Sigmoid colon (tissue), 7 donors: Measurements from ENCODE around the gene INAFM1. TPM values are rescaled to one million over a fixed set of nuclear protein-coding genes. Genes with fewer than 3 reads are reported as not detected.
A peak's percentile ranks its signal among the peaks of the same experiment; 100 is the strongest.

Experiments used
- DNase-seq: peaks from one replicate; pipeline ENCODE4 v3.0.0-alpha.2; 2019
- H3K27ac ChIP-seq, 4 donors: fragments of 200-600 bp; sonication (generic); one replicate each; pipeline ENCODE4 v1.5.1; 2016 to 2019; ENCODE audit warnings: mild to moderate bottlenecking in 1 of 4
- H3K27me3 ChIP-seq, 3 donors: fragments of 200-600 bp; sonication (generic); one replicate each; pipeline ENCODE4 v1.5.1; 2019; ENCODE audit warnings: mild to moderate bottlenecking in 1 of 3
- H3K36me3 ChIP-seq, 4 donors: fragments of 200-600 bp; sonication (generic); one replicate each; pipeline ENCODE4 v1.5.1; 2016 to 2019
- H3K4me1 ChIP-seq, 4 donors: fragments of 200-600 bp; sonication (generic); one replicate each; pipeline ENCODE4 v1.5.1; 2017 to 2019
- H3K4me3 ChIP-seq, 4 donors: fragments of 200-600 bp; sonication (generic); one replicate each; pipeline ENCODE4 v1.5.1; 2017 to 2019; ENCODE audit warnings: mild to moderate bottlenecking in 2 of 4, moderate library complexity in 1 of 4
- H3K9me3 ChIP-seq, 4 donors: fragments of 200-600 bp in 3 of 4; sonication (generic) in 3 of 4; one replicate each; pipeline versions ENCODE4 v1.5.1 to v1.6.1; 2013 to 2019
- EP300 ChIP-seq, 4 donors: sonication (generic); formaldehyde crosslinking; IDR thresholded peaks; one replicate each; pipeline ENCODE4 v1.6.1; 2017; ENCODE audit warnings: antibody characterized with exemption in 4 of 4
- POLR2A ChIP-seq, 2 donors: fragments of 450-650 bp; IDR thresholded peaks; one replicate each; pipeline ENCODE4 v1.6.1; 2016; ENCODE audit warnings: antibody characterized with exemption in 2 of 2, mild to moderate bottlenecking in 2 of 2, moderate library complexity in 2 of 2
- POLR2AphosphoS5 ChIP-seq, 4 donors: sonication (generic); formaldehyde crosslinking; IDR thresholded peaks; one replicate each; pipeline ENCODE4 v1.6.1; 2017; ENCODE audit warnings: antibody characterized with exemption in 4 of 4
- whole genome bisulfite sequencing, 2 donors: extraction: QIAGEN DNeasy Blood & Tissue Kit; methylation state at CpG; one replicate each; pipeline ENCODE4 v1.1.7; 2013; 5-methylcytosine and 5-hydroxymethylcytosine counted together
- intact Hi-C: fragments of 100-400 bp; cut with DNase I; formaldehyde crosslinking; loops from one replicate; pipeline ENCODE4 v1.15.1; 2023
- polyA plus RNA-seq, 3 donors: library from polyadenylated mRNA; stranded (reverse); fragments of 200-250 nt; gene quantifications; one replicate each; pipeline ENCODE4 v1.2.3, GENCODE V29; 2013
- small RNA-seq, 3 donors: library from RNA; depleted of rRNA; stranded (forward); fragments of <200 nt; gene quantifications; one replicate each; pipeline ENCODE3, GENCODE V24; 2016
- total RNA-seq, 4 donors: library from RNA; depleted of rRNA; stranded (reverse); fragments of >200 nt; gene quantifications; one replicate each; pipeline ENCODE4 v1.1.0, GENCODE V29; 2016
- TF ChIP-seq, protein P1 (sequence below), 4 experiments: fragments of 450-650 bp in 3 of 4; fragments of 200-600 bp in 1 of 4; IDR thresholded peaks; one replicate each; pipeline ENCODE4 v1.5.1; 2016 to 2019; ENCODE audit warnings: antibody characterized with exemption in 4 of 4, mild to moderate bottlenecking in 3 of 4, moderate library complexity in 2 of 4
- donor health status: healthy with polysubstance abuse.
- donor health status: Bipolar disorder and iron deficiency.
- donor health status: healthy.

The INAFM1 gene
- total and polyA plus RNA-seq, 7 donors = 3.0 to 16.3 (median 10.7) TPM

DNA sequence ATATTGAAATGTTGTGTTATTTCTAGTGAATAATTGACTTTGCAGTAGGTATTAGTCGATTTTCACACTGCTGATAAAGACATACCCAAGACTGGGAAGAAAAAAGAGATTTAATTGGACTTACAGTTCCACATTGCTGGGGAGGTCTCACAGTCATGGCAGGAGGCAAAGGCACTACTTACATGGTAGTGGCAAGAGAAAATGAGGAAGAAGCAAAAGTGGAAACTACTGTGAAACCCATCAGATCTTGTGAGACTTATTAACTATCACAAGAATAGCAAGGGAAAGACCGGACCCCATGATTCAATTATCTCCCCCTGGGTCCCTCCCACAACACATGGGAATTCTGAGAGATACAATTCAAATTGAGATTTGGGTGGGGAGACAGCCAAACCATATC, 47.4 kb downstream of the INAFM1 start:
- TF ChIP-seq, protein P1, sequence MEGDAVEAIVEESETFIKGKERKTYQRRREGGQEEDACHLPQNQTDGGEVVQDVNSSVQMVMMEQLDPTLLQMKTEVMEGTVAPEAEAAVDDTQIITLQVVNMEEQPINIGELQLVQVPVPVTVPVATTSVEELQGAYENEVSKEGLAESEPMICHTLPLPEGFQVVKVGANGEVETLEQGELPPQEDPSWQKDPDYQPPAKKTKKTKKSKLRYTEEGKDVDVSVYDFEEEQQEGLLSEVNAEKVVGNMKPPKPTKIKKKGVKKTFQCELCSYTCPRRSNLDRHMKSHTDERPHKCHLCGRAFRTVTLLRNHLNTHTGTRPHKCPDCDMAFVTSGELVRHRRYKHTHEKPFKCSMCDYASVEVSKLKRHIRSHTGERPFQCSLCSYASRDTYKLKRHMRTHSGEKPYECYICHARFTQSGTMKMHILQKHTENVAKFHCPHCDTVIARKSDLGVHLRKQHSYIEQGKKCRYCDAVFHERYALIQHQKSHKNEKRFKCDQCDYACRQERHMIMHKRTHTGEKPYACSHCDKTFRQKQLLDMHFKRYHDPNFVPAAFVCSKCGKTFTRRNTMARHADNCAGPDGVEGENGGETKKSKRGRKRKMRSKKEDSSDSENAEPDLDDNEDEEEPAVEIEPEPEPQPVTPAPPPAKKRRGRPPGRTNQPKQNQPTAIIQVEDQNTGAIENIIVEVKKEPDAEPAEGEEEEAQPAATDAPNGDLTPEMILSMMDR (IDR thresholded peaks at IDR 0.05) = no peak
- TF ChIP-seq EP300 (IDR thresholded peaks at IDR 0.05) (no peak), POLR2AphosphoS5 (IDR thresholded peaks at IDR 0.05) (peak in 1 of 4 donors; percentile 12), POLR2A (IDR thresholded peaks at IDR 0.05) (no peak)
- 63 to 78% methylated on average over 2 of the region's 2 CpGs for WGBS, 2 donors
- Histone ChIP-seq H3K4me3 (no peak overlapping the region), H3K9me3 (no peaks in the 10 kb centered on the region), H3K4me1 (no peaks in the 10 kb centered on the region), H3K36me3 (no peaks in the 10 kb centered on the region), H3K27me3 (peaks cover 0 to 12% (median 10%) of the 10 kb centered on the region in 3 donors), H3K27ac (peak overlapping the region in 2 of 4 donors; percentile 11 to 42)
- DNase-seq = no peak
- intact Hi-C loops = no loop called here

DNA sequence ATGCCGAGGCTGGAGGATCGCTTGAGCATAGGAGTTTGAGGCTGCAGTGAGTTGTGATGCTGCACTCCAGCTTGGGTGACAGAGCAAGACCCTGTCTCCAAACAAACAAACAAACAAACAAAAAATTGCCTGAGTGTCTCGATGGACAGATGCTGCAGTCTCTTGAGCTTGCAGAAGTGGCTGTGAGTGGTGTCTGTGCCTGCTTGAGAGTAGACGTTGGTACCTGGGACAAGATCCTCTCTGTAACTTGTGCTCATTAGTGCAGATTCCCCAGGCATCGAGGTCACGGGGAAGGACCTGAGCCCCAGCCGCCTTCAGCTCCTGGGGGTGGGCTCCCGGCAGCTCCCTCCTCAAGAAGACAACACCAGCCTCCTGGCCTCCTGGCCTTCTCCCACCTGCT, 48.7 kb downstream of the INAFM1 start:
- TF ChIP-seq, protein P1 (IDR thresholded peaks at IDR 0.05) = no peak
- TF ChIP-seq POLR2A (IDR thresholded peaks at IDR 0.05) = no peak
- TF ChIP-seq POLR2AphosphoS5 (IDR thresholded peaks at IDR 0.05) = no peak
- TF ChIP-seq EP300 (IDR thresholded peaks at IDR 0.05) = no peak
- Histone ChIP-seq H3K36me3 (no peaks in the 10 kb centered on the region), H3K27me3 (peaks cover 0 to 12% (median 10%) of the 10 kb centered on the region in 3 donors), H3K9me3 (no peaks in the 10 kb centered on the region), H3K27ac (peak overlapping the region in 2 of 4 donors; percentile 34 to 57), H3K4me1 (no peaks in the 10 kb centered on the region), H3K4me3 (no peak overlapping the region)
- intact Hi-C loops = no loop called here
- WGBS, 2 donors = 73 to 85% methylated on average over 8 of the region's 8 CpGs
- DNase-seq = no peak

DNA sequence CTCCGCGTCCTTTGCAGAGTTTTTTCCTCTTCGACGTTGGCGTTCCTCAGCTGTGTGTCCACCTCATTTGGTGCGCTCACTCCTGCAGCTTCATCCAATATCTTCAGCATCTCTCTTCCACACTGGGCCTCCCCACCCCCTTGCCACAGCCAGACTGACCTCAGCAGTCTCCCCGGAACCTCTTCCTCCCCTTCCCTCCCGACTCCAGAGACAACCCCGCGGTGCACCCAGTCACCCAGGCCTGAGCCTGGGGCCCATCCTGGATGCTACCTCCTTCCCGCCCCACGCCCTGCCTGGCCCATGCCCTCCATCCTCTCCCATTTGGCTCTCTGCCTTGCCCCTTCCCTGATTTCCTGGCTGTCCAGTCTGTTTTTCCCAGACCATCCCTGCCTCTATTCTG, 49.2 kb downstream of the INAFM1 start:
- Histone ChIP-seq H3K36me3 (no peaks in the 10 kb centered on the region), H3K9me3 (no peaks in the 10 kb centered on the region), H3K27ac (peak overlapping the region; percentile 26 to 57 (median 33)), H3K4me1 (no peaks in the 10 kb centered on the region), H3K4me3 (no peak overlapping the region), H3K27me3 (peaks cover 0 to 12% (median 10%) of the 10 kb centered on the region in 3 donors)
- intact Hi-C loops = no loop called here
- TF ChIP-seq, protein P1 (IDR thresholded peaks at IDR 0.05) = no peak
- TF ChIP-seq POLR2AphosphoS5 (IDR thresholded peaks at IDR 0.05) = no peak
- no peak for TF ChIP-seq POLR2A (IDR thresholded peaks at IDR 0.05)
- no peak for TF ChIP-seq EP300 (IDR thresholded peaks at IDR 0.05)
- no peak for DNase-seq
- WGBS, 2 donors = 84 to 87% methylated on average over 12 of the region's 12 CpGs

DNA sequence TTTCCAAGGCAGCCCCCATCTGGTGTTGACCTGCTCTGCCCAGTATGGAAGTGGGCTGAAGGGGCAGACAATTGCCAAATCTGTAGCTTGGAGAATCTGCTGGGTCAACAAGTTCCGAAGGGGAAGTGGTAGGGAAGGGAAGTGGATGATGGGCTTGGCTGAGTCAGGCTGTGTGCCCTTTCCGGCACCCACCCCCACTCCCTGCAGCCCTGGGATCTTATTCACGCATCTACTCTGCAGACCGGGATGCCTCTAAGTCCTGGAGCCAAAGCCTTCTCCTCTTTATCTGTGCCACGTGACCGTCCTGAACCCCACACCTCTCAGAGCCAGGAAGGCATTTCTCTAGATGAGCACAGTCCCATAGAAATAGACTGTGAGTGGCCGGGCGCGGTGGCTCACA, 49.8 kb downstream of the INAFM1 start:
- TF ChIP-seq POLR2AphosphoS5 (IDR thresholded peaks at IDR 0.05) = peak in 3 of 4 donors; percentile 43 to 59 (median 58)
- TF ChIP-seq EP300 (IDR thresholded peaks at IDR 0.05) = peak in 1 of 4 donors; percentile 19
- TF ChIP-seq POLR2A (IDR thresholded peaks at IDR 0.05) = no peak
- TF ChIP-seq, protein P1 (IDR thresholded peaks at IDR 0.05) = no peak
- intact Hi-C loops = no loop called here
- H3K4me1 ChIP-seq = no peaks in the 10 kb centered on the region
- H3K27me3 ChIP-seq = peaks cover 0 to 15% (median 9%) of the 10 kb centered on the region in 3 donors
- DNase-seq = peak; percentile 74
- peak overlapping the region; percentile 26 to 57 (median 33) for H3K27ac ChIP-seq
- no peak overlapping the region for H3K4me3 ChIP-seq
- H3K36me3 ChIP-seq = no peaks in the 10 kb centered on the region
- no peaks in the 10 kb centered on the region for H3K9me3 ChIP-seq
- 50 to 62% methylated on average over 9 of the region's 9 CpGs for WGBS, 2 donors

Small RNA genes lying within 50 kb of the gene (small RNA-seq; reads per million reads assigned to genes)
- gene MIR3190 = 0 reads per million in 3 donors

Other genes with a start within 250 kb of the INAFM1 start
- 10 to 100 TPM; 19.9 to 33.2 (median 23.8) TPM for gene TMEM160, start 226.3 kb upstream of the INAFM1 start, total RNA-seq
- 10 to 100 TPM in 1 of 3 donors, 1 to 10 TPM in 2; 3.0 to 14.5 (median 4.6) TPM for gene TMEM160, start 226.3 kb upstream of the INAFM1 start, polyA plus RNA-seq
- gene ZC3H4, start 161.1 kb upstream of the INAFM1 start, total RNA-seq = 10 to 100 TPM; 19.3 to 25.3 (median 21.8) TPM
- gene ZC3H4, start 161.1 kb upstream of the INAFM1 start, polyA plus RNA-seq = 10 to 100 TPM in 1 of 3 donors, 1 to 10 TPM in 2; 5.4 to 21.9 (median 6.7) TPM
- 100 to 1,000 TPM; 109 to 191 (median 161) TPM for gene SAE1, start 144.1 kb upstream of the INAFM1 start, total RNA-seq
- 10 to 100 TPM; 50.5 to 82.6 (median 57.3) TPM for gene SAE1, start 144.1 kb upstream of the INAFM1 start, polyA plus RNA-seq
- gene BBC3, start 43.7 kb upstream of the INAFM1 start, total RNA-seq = 1 to 10 TPM; 2.5 to 5.4 (median 4.2) TPM
- 10 to 100 TPM; 16.2 to 39.5 (median 19.7) TPM for gene BBC3, start 43.7 kb upstream of the INAFM1 start, polyA plus RNA-seq
- 10 to 100 TPM; 13.2 to 33.1 (median 20.9) TPM for gene CCDC9, start 18.4 kb upstream of the INAFM1 start, total RNA-seq
- gene CCDC9, start 18.4 kb upstream of the INAFM1 start, polyA plus RNA-seq = 10 to 100 TPM; 16.2 to 42.8 (median 18.7) TPM
- 10 to 100 TPM in 2 of 4 donors, 1 to 10 TPM in 2; 6.9 to 19.4 (median 8.9) TPM for gene C5AR1, start 35.0 kb downstream of the INAFM1 start, total RNA-seq
- gene C5AR1, start 35.0 kb downstream of the INAFM1 start, polyA plus RNA-seq = 10 to 100 TPM in 1 of 3 donors, 1 to 10 TPM in 2; 5.4 to 10.6 (median 6.7) TPM
- 1 to 10 TPM; 1.1 to 2.7 (median 1.6) TPM for gene C5AR2, start 57.3 kb downstream of the INAFM1 start, total RNA-seq
- gene C5AR2, start 57.3 kb downstream of the INAFM1 start, polyA plus RNA-seq = 1 to 10 TPM in 1 of 3 donors, under 1 TPM in 2; 0.60 to 1.4 (median 0.69) TPM
- 10 to 100 TPM in 2 of 4 donors, 1 to 10 TPM in 2; 8.6 to 11.9 (median 9.6) TPM for gene DHX34, start 74.4 kb downstream of the INAFM1 start, total RNA-seq
- 10 to 100 TPM in 1 of 3 donors, 1 to 10 TPM in 2; 3.0 to 12.7 (median 3.7) TPM for gene DHX34, start 74.4 kb downstream of the INAFM1 start, polyA plus RNA-seq
- 10 to 100 TPM; 11.8 to 19.4 (median 13.4) TPM for gene MEIS3, start 144.6 kb downstream of the INAFM1 start, total RNA-seq
- gene MEIS3, start 144.6 kb downstream of the INAFM1 start, polyA plus RNA-seq = 1 to 10 TPM in 2 of 3 donors, under 1 TPM in 1; 0.92 to 7.6 (median 7.2) TPM
- 10 to 100 TPM in 2 of 4 donors, 1 to 10 TPM in 2; 5.9 to 39.9 (median 19.0) TPM for gene SLC8A2, start 197.0 kb downstream of the INAFM1 start, total RNA-seq
- gene SLC8A2, start 197.0 kb downstream of the INAFM1 start, polyA plus RNA-seq = 1 to 10 TPM in 1 of 3 donors, not detected in 2; 1.1 TPM
- gene KPTN, start 209.3 kb downstream of the INAFM1 start, total RNA-seq = 10 to 100 TPM in 1 of 4 donors, 1 to 10 TPM in 3; 4.4 to 10.0 (median 4.7) TPM
- gene KPTN, start 209.3 kb downstream of the INAFM1 start, polyA plus RNA-seq = 10 to 100 TPM in 1 of 3 donors, 1 to 10 TPM in 2; 4.8 to 12.2 (median 8.1) TPM
- 100 to 1,000 TPM in 1 of 4 donors, 10 to 100 TPM in 3; 84.9 to 167 (median 91.8) TPM for gene NAPA, start 240.2 kb downstream of the INAFM1 start, total RNA-seq
- gene NAPA, start 240.2 kb downstream of the INAFM1 start, polyA plus RNA-seq = 100 to 1,000 TPM in 2 of 3 donors, 10 to 100 TPM in 1; 94.2 to 139 (median 109) TPM